HG03039 (cell line): ENCODE data around the gene WDR72.

Source experiments
- ATAC-seq: cut with Tn5 transposase; IDR thresholded peaks from one replicate; pipeline ENCODE4 v1.9.1; 2021; ENCODE audit warnings: mild to moderate bottlenecking, moderate library complexity; ENCODE audit not compliant: unreplicated experiment

The WDR72 gene

DNA sequence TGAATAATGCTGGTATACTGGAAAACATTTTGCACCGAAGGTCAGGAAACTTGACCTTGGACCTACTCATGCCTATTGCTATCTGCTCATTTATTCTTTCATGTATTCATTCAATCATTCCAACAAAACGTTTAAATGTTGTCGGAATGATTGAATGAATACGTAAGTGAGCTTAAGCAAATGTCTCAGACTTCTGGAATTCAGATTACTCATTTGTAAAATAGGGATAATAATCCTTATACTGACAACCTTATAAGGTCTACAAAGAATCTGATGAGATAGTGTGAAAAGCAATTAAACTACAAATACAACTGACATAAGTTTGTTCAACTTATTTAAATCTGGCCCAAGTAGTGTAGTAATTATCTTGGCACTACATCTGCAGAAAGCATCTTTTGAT, 288.7 kb downstream of the WDR72 start:
- ATAC-seq, result no peak

- no peak for ATAC-seq
Measured at GRCh38 chr15:53469422-53469821, 290.0 kb downstream of the WDR72 start.
